Endothelial cell (in vitro differentiated cells): ENCODE data around the gene SEMA4A. TPM values are rescaled to one million over a fixed set of nuclear protein-coding genes. Genes with fewer than 3 reads are reported as not detected.

Experiments used
- DNase-seq: peaks from one replicate; pipeline ENCODE4 v3.0.0; 2021; ENCODE audit warnings: low spot score
- H3K27ac Mint-ChIP-seq: one replicate; pipeline ENCODE4 v1.8.0; 2021; ENCODE audit warnings: mixed read lengths, inconsistent platforms; ENCODE audit not compliant: unreplicated experiment
- H3K27me3 Mint-ChIP-seq: one replicate; pipeline ENCODE4 v1.8.0; 2021; ENCODE audit warnings: mild to moderate bottlenecking, moderate library complexity, mixed read lengths, inconsistent platforms; ENCODE audit not compliant: unreplicated experiment
- H3K36me3 Mint-ChIP-seq: one replicate; pipeline ENCODE4 v1.8.0; 2021; ENCODE audit warnings: mild to moderate bottlenecking, low read depth, mixed read lengths, inconsistent platforms; ENCODE audit not compliant: unreplicated experiment
- H3K4me1 Mint-ChIP-seq: one replicate; pipeline ENCODE4 v1.8.0; 2021; ENCODE audit warnings: mild to moderate bottlenecking, mixed read lengths, inconsistent platforms; ENCODE audit not compliant: unreplicated experiment
- H3K4me3 Mint-ChIP-seq: one replicate; pipeline ENCODE4 v1.8.0; 2021; ENCODE audit warnings: mild to moderate bottlenecking, mixed read lengths, inconsistent platforms; ENCODE audit not compliant: unreplicated experiment
- H3K9me3 Mint-ChIP-seq: one replicate; pipeline ENCODE4 v1.8.0; 2021; ENCODE audit warnings: mixed read lengths, inconsistent platforms; ENCODE audit not compliant: unreplicated experiment
- total RNA-seq: library from RNA; stranded (reverse); fragmentation: NEBNext Ultra II Directional; extraction: Animal tissue kit (Norgen Biotek cat#: 25700); gene quantifications from one replicate; pipeline ENCODE4 v1.2.1, GENCODE V29; 2021; ENCODE audit not compliant: unreplicated experiment
- TF ChIP-seq, protein P1 (sequence below): fragments of 200-600 bp; sonication (generic); IDR thresholded peaks from one replicate; pipeline ENCODE4 v1.5.0; 2021; ENCODE audit warnings: antibody characterized with exemption; ENCODE audit not compliant: unreplicated experiment

Gene SEMA4A
- total RNA-seq, 1 donor from 2014 or later = 2.2 TPM

DNA sequence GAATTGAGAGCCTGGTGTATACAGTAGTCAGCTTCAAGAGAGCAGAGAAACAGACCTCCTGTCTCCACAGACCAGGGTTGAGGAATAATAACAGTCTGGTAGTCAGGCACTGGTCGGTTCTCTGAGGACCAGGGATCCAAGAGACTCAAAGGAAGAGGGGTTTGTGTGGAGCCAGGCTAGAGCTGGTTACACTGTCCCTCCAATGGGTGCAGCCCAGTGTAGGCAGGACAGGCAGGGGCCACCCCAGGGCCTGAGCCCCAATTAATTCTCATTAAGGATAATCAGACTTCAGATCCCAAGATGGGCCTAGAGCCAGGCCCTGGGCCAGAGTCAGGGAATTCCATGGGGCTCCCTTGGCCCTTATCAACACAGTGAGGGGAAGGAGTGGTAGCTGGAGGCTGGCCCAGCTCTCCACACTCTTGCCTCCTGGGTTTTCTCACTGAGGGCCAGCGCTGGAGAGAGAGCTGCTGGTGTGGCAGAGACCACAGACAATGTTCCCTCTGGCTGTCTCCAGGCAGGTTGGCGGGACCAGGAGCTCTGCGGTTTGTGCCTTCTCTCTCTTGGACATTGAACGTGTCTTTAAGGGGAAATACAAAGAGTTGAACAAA is 9.1 kb downstream of the SEMA4A start:
- no peak overlapping the region for H3K27ac Mint-ChIP-seq

DNA sequence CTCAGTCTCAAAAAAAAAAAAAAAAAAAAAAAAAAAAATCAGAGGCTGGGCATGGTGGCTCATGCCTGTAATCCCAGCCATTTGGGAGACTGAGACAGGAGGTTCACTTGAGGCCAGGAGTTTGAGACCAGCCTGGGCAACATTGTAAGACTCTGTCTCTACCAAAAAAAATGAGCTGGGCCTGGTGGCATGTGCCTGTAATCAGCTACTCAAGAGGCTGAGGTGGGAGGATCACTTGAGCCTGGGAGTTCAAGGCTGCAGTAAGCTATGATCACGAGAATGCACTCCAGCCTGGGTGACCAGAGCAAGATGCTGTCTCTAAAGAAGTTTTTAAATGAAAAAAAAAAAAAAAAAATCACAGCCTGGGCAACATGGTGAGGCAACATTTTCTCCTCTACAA is 10.3 kb downstream of the SEMA4A start:
- H3K27ac Mint-ChIP-seq = no peak overlapping the region

More for the DNA sequence above, 9.1 kb downstream of the SEMA4A start:
- Mint-ChIP-seq H3K4me3 (no peak overlapping the region), H3K36me3 (no peaks in the 10 kb centered on the region), H3K4me1 (peaks cover 27% of the 10 kb centered on the region), H3K27me3 (peaks cover 6% of the 10 kb centered on the region), H3K9me3 (no peaks in the 10 kb centered on the region)
- TF ChIP-seq, protein P1, sequence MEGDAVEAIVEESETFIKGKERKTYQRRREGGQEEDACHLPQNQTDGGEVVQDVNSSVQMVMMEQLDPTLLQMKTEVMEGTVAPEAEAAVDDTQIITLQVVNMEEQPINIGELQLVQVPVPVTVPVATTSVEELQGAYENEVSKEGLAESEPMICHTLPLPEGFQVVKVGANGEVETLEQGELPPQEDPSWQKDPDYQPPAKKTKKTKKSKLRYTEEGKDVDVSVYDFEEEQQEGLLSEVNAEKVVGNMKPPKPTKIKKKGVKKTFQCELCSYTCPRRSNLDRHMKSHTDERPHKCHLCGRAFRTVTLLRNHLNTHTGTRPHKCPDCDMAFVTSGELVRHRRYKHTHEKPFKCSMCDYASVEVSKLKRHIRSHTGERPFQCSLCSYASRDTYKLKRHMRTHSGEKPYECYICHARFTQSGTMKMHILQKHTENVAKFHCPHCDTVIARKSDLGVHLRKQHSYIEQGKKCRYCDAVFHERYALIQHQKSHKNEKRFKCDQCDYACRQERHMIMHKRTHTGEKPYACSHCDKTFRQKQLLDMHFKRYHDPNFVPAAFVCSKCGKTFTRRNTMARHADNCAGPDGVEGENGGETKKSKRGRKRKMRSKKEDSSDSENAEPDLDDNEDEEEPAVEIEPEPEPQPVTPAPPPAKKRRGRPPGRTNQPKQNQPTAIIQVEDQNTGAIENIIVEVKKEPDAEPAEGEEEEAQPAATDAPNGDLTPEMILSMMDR = no peak
- no peak for DNase-seq

DNA sequence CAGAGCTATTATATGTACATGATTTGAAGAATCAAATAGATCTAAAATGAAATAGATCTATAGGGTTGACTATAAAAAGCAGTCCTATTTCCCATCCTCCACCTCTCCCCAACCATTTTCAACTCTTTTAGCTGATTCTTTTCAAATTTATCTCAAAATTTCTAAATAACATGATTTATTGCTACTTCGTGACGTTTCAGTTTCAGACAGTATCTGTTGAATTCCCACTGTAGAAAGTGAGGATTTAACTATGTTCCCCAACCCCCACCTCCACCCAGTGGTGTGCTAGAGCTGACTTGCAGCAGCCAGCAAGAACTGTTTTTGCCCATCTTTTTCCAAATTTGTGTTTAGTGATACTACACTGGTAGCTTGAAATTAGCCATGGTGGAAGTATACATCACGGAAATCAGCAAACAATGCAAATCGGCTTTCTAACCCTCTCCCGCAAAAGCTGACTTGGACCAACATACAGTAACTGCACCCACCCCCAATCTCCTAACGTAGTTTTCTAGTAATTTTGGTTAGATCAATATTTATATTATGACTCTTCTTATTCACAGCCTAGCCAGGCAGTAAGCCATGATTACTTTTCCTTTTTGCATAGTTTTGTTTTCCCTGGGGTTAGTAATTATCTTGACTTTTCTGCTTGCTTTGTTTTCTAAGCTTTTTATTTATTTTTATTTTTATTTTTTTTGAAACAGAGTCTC is 10.9 kb downstream of the SEMA4A start:
- no peak overlapping the region for H3K27ac Mint-ChIP-seq
- no peaks in the 10 kb centered on the region for H3K9me3 Mint-ChIP-seq
- no peak for DNase-seq
- no peak overlapping the region for H3K4me3 Mint-ChIP-seq
- peaks cover 4% of the 10 kb centered on the region for H3K27me3 Mint-ChIP-seq
- no peaks in the 10 kb centered on the region for H3K36me3 Mint-ChIP-seq
- TF ChIP-seq, protein P1 = no peak
- H3K4me1 Mint-ChIP-seq = peaks cover 13% of the 10 kb centered on the region

More for the DNA sequence above, 10.3 kb downstream of the SEMA4A start:
- DNase-seq = no peak
- Mint-ChIP-seq H3K4me1 (peaks cover 17% of the 10 kb centered on the region), H3K36me3 (no peaks in the 10 kb centered on the region), H3K27me3 (peaks cover 6% of the 10 kb centered on the region), H3K4me3 (no peak overlapping the region), H3K9me3 (no peaks in the 10 kb centered on the region)
- TF ChIP-seq, protein P1 = no peak

DNA sequence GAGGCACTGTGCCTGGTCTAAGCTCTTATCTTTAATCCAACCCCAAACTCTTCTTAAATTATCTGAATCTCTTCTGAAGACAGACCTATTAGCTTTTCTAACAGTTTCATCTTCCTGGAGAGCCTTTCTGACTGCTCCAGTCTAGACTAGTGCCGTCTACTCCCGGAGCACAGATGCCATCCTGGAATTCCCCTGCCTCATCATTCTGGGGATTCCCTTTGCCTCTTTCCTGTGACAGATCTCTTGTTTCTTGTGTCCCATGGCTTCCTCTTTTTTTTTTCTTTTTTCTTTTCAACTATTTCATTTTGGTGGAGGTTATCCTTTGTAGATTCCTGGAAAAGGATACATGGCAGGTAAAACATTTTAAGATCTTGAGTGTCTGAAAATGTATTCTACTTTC is 11.7 kb downstream of the SEMA4A start:
- no peak for DNase-seq
- Mint-ChIP-seq H3K4me3 (no peak overlapping the region), H3K27ac (no peak overlapping the region), H3K9me3 (no peaks in the 10 kb centered on the region), H3K4me1 (peaks cover 9% of the 10 kb centered on the region), H3K27me3 (peaks cover 3% of the 10 kb centered on the region), H3K36me3 (no peaks in the 10 kb centered on the region)
- TF ChIP-seq, protein P1 = no peak

DNA sequence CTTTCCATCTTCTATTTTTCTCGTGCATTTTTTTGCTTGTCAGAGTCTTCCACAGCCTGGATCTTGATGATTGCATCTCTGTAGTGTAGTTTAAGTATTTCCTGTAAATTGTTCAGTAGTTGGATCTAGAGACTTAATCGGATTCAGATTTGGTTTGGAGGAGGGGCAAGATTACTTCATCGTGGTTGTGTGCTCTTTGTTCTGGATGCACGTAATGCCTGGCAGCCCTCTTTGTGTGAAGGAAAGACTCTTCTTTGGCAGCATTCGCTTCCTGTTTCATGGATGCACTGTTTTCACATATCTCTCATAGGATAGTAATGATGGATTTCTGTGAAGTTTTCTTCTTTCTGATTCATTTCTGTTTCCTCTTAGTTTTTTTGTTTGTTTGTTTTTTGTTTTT is 14.2 kb downstream of the SEMA4A start:
- TF ChIP-seq, protein P1 = no peak
- H3K27me3 Mint-ChIP-seq = no peaks in the 10 kb centered on the region
- no peak for DNase-seq
- no peaks in the 10 kb centered on the region for H3K36me3 Mint-ChIP-seq
- H3K9me3 Mint-ChIP-seq = no peaks in the 10 kb centered on the region
- H3K4me3 Mint-ChIP-seq = no peak overlapping the region
- H3K4me1 Mint-ChIP-seq = no peaks in the 10 kb centered on the region
- no peak overlapping the region for H3K27ac Mint-ChIP-seq
